ENCODE results near the gene SLC25A1.
"Not testable (repeated sequence)": the region's sequence is repeated elsewhere in the genome, so short reads cannot be mapped to it uniquely, and the experiment has no call there.

Gene SLC25A1

DNA sequence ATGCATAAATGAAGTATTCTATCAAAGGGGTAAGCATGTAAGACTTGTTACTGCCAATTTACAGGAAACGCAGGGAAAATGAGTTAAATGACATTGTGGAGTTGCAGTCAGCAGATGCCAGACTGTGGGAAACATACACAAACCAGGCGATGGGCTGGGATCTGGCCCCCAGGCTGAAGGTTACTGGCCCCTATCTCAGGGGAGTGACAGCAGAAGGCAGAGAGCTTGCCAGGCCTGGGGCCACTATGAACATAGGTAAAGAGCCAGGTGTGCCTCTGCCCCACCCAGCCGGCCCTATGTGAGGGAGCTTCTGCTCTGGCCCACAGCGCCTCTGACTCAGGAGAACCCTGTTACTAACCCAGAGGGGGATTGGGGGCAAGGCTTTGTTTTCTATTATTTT is 26.1 kb upstream of the SLC25A1 start:
- DNase-seq (ENCODE audit: low read depth), result no peak

DNA sequence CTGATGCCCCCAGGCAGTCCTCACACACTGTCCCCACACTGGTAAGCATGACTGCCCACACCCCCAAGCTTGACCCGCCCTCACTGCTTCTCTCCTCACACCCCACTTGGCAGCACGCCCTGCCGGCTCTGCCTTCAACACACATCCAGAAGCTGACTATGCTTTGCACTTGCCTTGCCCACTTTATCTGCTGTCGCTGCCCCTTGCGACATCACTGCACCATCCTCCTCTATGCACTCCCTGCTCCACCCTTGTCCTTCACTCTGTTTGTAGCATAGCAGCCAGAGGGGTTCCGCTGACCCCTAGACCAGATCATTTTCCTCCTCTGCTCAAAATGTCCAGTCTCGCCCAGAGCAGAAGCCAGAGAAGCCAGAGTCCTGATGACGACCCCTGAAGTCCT is 25.3 kb upstream of the SLC25A1 start:
- no peak for DNase-seq (ENCODE audit: low read depth)

DNA sequence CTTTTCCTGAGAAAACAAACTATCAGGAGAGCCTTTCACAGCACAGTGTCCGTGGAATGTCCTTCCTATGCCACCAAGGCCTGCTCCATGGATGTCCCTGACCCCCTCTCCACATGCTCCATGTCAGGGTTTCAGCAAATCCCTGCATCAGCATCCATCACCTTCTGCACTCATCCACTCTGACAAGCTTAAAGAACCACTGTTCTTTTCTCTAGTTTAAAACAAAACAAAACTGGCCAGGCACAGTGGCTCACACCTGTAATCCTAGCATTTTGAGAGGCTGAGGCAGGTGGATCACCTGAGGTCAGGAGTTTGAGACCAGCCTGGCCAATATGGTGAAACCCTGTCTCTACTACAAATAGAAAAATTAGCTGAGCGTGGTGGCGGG is 24.3 kb upstream of the SLC25A1 start:
- not testable (repeated sequence) for DNase-seq (ENCODE audit: low read depth)

DNA sequence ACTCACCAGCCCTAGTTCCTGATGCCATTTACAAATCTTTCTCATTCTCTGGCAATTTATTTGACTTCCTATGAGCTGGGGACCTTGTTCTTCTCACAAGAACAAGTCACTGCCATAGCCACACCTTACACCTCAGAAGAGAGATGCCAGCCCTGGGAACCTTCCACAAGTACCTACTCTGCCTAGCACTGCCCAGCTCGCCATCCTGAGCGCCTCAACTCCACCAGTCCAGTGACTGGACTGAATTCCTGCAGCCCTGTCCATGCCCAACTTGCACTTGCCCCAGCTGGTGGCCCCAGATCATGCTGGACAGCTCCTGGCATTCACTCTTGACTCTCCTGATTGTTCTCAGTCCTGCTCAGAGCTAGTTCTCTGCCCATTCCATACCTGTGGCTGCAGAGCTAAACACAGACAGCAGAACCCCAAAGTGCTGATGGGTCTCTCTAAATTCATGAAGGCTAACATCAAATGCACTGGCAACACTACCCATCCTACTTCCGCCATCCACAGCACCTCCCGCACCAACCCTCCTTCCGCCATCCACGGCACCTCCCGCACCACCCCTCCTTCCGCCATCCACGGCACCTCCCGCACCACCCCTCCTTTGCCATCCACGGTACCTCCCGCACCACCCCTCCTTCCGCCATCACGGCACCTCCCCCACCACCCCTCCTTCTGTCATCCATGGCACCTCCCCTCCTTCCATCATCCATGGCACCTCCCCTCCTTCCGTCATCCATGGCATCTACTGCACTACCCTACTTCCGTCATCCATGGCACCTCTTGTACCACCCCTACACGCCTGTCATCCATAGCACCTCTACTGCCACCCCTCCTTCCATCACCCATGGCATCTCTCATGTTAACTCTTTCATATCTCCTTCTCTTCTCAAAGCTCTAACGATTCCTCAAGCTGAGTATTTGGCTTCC is 23.6 kb upstream of the SLC25A1 start:
- no peak for DNase-seq (ENCODE audit: low read depth)

DNA sequence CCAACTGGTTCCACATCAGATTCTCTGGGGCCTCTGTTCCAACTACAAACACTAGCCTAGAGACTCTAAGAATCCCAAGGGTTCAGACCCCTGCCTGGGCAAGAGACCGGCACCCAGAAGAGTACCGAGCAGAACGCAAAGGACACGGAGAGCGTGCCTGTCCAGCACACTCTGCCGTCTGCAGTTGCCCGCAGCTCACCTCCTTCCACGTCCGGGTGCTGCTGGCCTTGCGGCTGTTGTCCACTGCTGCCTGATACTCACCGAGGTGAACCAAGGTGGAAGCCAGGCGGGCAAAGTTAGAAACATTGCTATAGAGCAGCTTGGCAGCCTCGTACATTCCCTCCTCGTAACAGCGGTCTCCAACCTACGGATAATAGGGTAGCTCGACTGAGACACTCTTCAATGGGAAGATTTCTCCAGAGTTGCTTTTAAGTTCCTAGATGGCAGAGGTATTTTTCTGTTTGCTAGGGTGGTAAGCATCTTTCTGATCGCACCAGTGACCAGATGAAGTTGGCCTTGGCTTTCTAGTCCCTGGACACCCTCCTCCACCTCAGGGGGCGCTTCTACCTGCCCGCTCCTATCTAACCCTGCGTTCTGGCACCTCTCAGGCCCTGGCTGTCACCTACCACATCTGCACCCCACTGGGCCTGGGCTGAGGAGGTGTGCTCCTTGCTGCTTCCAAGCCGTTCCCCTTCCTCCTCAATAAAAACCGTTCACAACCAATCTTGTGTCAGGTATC is 22.8 kb upstream of the SLC25A1 start:
- no peak for DNase-seq (ENCODE audit: low read depth)

DNA sequence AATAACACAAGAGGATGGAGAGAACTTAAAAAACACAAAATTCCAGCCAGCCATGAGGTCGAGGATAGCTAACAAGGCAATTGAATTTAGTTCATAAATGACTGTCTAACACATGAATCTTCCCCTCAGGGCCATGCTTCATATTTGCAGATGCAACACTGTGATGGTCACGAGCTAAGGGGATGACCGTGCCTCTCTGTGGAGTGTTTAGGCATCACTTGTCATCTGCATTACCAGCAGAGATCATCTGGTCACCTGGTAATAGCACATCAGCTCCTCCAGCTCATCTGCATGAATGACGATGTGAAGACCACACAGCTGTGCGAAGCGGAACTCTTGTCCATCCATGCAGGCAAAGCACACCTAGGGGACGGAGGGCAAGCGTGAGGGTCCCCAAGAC is 20.9 kb upstream of the SLC25A1 start:
- no peak for DNase-seq (ENCODE audit: low read depth)

DNA sequence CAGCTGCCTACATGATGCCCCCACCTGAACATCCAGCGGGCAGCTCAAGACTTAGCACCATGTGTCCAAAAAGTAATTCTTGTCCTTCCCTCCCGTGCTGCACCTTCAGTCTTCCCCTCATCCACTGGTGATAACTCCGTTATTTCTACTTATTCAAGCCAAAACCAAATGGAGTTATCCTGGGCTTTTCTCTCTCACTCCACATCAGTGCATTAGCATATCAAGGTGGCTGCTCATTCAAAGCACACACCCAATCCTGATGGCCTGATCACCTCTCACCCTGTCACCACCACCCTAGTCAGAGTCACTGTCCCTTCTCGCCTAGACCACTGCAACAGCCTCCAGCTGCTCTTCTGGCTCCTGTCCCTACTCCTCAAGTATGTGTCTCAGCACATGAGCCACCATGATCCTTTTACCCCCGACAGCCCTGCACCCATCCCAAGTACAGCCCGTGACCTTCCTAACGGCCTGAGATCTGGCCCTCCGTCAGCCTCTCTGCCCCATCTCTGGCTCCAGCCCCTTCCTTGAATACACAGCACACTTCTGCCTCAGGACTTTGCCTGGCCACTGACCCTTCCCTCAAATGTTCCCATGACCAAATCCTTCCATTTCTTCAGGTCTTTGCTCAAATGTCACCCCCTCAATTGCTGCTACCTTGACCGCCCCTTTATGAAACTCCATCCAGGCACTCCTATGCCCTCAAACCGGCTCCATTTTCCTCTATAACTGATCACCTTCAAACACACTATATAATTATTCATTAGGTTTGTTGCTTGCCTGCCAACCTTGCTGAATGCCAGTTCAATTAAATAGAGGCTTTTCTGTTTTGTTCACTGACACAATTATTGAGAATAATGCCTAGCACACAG is 19.7 kb upstream of the SLC25A1 start:
- DNase-seq (ENCODE audit: low read depth), result no peak

DNA sequence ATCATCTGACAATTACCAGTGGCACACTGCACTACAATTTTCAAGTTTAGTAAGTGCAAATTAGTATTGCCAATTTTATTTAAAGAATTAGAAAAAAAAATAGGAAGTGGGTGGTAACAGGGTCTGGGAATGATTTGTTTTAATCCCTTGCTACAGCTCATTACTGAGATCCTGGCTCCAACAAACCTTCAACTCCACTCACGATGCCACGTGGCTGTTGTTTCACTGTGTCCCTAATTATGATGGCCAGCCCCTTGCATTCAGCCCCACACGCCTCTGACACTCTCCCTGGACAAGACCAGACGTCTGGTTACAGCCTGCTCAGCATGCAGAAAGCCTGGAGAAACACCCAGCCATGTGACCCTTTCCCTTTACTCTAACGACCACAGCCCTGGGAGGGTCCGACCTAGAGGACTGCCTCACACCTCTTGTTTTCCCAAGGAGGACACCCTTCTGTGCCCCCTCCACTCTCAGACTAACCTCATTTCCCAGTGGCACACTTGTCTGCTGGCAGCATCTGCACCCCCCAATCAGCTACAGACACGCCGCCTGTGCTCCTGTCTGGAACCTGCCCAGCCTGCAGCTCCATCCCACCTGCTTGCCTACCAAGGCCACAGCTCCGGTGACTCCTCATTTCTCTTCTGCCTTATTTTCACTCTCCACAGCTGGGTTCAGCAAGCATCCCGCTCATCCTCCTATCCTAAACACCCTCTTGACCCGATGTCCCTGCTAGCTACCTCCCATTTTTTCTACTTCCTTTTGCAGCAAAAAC is 18.5 kb upstream of the SLC25A1 start:
- DNase-seq (ENCODE audit: low read depth), result no peak

DNA sequence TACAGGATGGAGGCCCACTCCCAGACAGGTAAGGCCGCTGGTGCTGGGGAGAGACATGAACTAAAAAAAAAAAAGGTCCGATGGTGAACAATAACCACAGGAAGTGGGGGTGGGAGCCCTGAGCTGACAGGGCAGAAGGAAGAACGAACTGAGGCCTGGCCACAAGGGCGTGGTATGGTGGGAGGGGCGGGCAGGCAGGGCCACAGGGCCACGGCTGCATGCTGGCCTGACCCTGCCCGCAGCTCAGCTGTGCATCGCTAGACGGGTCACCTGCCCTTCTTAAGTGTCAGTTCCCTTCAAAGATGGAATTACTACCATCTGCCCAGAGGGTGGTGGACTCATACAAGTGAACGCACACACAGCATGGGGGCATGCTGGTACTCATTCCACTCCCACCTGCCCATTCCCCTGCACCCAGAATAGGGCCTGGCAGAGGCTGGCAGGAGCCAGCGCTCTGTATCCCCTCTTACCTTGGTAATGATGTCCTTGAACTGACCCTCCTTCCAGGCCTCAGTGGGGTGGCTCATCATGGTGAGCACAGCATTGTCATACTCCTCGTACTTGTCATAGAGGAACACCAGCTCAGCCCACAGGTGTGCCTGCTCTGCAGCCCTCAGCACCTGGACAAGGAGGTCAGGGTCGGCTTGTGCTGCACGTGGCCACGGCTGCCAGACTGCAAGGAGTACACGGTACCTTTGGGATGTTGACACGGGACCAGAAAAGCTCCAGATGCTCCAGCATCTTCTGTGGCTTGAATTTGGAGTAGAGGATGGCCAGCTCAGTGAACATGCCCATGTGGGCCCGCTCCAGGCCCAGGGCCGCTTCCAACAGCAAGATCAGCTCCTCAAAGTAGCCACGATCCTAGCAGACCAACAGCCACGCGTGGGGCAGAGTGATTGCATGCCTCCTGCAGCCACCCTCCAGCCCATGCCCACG is 17.5 kb upstream of the SLC25A1 start:
- DNase-seq (ENCODE audit: low read depth), result no peak

DNA sequence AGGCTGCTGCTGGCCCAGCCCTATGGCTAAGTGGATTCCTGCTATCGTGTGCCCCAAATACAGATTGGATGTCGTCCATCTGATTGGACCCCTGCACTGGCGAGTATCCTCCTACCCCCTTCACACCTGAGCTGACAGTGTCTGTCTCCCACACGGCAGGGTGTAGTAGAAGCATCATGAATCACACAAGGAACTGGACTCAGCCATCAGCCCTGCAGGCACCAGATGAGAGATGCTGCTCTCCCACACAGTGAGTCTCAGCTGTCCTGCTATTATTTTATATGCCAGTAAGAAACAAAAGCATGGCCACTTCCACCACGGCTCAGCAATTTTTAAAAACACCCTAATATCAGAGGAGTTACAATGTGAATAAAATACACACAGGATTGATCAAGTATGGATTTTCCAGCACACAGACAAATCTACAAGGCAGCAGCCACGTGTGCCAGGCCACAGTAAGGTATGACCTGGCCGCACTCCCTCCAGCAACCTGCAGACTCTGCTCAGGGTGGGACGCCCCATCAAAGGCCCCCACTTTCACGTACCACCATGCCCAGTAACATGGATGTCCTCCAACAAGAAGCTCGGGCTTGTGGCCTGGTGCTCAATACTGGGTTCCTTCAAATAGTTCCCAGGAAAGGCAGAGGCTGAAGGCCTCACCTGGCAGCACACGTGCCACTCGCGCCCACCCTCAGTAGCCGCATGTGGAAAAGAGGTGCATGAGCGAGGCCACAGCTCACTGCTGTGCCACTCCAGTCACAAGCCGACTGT is 16.4 kb upstream of the SLC25A1 start:
- no peak for DNase-seq (ENCODE audit: low read depth)

DNA sequence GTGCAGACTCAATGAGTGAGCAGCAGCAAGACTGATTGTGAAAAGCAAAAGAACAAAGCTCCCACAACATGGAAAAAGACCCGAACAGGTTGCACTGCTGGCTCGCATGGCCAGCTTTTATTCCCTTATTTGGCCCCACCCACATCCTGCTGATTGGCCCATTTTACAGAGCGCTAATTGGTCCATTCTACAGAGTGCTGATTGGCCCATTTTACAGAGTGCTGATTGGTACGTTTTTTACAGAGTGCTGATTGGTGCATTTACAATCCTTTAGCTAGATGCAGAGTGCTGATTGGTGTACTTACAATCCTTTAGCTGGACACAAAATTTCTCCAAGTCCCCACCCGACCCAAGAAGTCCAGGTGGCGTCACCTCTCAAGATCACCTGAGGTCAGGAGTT is 15.3 kb upstream of the SLC25A1 start:
- no peak for DNase-seq (ENCODE audit: low read depth)

DNA sequence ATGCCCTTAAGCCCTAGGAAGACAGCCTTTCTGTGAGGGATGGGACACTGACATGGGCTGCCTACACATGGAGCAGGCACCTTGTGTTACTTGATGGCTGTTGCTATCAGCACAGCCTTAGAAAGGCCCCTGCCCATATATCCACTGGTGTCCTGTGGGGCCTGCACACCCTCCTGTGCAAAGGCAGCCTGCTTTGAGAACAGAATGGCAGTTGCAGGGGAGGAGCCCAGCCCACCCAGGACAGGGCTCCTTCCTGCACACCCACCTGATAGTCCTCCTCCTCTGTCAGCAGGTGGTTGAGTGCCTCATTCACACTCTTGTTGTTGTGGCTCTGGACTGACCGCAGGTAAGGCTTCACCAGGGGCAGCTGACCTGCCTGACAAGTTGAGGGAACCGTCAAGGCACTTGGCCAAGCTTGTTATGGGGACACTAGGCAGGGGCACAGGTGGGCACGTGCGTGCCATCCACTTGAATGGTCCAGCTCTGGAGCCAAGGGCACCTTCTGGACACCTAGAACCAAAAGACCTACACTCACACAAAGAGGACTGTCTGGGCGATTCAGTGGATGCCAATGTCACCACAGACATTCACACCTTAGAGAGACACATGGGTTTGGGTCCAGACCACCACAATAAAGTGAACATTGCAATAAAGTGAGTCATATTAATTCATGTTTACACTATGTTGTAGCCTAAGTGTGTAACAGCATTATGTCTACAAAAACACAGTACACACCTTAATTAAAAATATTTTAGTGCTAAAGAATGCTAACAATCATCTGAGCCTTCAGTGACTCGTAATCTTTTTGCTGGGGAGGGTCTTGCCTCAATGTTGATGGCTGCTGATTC is 9.4 kb upstream of the SLC25A1 start:
- DNase-seq (ENCODE audit: low read depth), result no peak

DNA sequence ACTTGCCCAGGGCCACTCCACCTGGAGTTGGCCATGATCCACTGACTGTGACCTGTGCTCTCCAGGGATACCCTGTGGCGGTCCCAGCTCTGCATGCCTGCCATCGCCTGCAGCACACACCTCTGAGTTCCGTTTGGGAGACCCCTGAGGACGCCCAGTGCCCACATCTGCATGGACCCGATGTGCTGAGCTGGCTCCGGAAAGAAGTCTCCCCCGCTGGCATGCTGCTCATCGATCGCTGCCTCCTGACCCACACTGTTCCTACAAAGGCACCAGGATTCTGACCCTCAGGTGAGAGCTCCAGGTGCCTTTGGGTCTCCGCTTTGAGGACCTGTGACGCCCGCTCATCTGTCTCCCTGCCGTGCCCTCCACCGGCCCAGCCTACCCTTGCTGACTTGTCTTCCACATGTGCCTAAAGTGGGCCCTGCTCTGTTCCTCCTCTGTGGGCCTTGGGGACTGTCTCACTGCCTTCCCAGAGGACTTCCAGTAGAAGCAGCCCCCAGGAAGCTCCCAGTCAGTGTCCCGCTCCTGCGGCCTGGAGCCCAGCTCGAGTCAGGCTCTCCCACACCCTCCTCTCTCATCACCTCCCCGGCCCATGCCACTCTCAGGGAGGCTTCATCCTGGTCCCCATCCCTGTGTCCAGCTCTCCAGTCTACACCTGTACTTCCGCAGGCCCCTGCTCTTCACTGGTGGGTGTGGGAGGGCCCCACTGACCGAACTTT is 5.9 kb upstream of the SLC25A1 start:
- DNase-seq (ENCODE audit: low read depth), result no peak

DNA sequence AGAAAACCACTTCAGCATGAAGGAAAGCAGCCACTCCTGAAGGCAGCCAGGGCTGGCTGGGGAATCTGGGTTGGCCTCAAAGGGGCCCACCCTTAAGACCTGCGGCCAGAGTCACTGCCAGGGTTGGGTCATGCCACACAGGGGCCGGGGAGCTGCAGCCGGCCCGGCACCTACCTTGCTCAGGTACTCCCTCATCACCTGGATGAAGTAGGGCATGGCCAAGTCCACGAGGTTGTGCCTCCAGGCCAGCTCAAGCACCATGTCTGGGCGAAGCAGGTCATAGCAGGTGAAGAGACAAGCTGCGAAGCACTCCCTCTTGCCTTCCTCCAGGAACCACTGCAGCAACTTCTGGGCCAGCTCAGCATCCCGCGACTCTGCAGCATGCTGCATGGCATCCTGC is 4.7 kb upstream of the SLC25A1 start:
- no peak for DNase-seq (ENCODE audit: low read depth)

DNA sequence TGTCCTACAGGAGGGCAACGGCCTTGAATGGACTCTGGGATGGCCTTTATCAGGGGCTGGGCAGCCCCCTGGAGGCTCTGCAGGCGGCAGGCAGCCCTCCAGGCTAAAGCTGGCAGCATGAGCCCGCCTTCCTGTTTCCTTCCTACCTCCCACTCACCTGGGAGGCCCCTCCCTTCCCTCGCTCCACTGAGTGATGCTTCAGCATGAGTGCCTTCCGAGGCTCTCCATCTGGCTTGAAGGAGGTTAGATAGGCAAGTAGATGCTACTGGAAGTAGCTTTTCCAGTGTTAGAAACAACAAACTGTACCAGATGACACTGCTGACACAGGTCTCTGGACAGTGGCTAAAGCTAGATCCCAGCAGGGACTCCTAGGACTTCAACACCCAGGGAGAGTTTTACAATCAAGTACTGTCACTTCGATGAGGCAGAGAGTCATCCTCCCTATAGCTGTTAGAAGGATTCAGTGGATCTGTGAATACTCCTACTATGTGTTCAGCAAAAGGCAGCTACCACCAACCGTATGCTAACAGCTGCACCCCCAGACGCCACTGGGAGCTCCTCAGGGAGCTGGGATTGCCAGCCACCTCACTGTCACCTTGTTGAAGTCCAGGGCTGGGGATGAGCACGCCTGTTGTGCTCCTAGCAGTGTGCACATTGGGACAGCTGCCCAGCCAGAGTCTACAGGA is 4.1 kb upstream of the SLC25A1 start:
- DNase-seq (ENCODE audit: low read depth), result no peak

DNA sequence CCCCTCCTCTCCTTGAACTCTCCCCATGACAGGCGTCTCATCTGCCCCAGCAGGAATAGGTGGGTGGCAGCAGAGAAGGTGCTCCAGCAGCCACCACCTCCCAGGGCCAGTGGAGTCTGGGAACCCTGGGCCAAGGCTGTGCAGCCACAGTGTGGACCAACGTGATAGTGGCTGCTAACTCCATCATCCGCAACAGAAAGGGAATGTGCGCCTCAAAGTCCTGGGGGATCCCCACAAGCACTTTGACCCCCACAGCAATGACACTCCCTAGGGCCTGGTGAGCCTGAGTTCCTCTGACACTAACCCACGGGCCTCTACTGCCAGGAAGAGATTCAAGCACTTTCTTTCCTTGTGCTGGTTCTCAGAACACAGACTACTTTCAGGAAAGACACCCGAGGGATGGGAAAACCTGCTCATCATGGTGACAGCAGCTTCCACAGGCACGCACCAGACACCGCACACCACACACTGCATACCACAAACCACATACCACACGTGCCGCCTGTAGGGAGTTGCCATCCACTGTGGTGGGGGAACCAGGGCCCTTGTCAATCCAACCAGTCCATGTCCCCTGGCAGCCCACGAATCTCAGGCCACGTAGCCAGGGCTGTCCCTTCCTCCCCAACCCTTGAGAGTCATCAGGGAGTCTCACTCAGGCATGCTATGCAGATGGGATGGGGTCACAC is 3.4 kb upstream of the SLC25A1 start:
- DNase-seq (ENCODE audit: low read depth), result no peak

All from activated T-cell treated with anti-CD3 and anti-CD28 coated beads for 48 hours (primary cell).